GM21381 (cell line): Measurements from ENCODE around the gene CALCOCO1.
A peak's percentile ranks its signal among the peaks of the same experiment; 100 is the strongest.

Experiments
- ATAC-seq: cut with Tn5 transposase; IDR thresholded peaks from one replicate; pipeline ENCODE4 v1.9.1; 2021; ENCODE audit warnings: mild to moderate bottlenecking, moderate library complexity; ENCODE audit not compliant: unreplicated experiment

The CALCOCO1 gene

DNA sequence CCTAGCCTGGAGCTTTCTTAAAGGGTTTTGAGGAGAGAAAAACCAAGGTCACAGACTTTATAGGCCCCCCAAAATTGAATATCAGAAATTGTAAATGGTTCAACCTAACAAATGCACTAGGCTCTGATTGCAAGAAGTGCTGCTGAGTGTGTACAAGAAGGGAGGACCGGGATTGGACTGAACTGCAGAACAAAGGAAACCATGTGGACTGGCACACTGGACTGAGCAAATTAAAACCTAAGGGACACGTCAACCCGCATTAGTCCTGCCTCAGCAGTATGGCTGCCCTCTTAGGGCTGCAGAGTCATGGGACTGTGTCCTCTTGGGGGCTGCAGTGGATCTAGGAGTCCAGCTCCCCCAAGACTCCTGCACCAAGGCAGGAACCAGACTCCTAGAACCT lies 25.4 kb upstream of the CALCOCO1 start:
- ATAC-seq, result no peak

GRCh38 chr12:53752192-53752601 lies 24.9 kb upstream of the CALCOCO1 start:
- ATAC-seq, result no peak

DNA sequence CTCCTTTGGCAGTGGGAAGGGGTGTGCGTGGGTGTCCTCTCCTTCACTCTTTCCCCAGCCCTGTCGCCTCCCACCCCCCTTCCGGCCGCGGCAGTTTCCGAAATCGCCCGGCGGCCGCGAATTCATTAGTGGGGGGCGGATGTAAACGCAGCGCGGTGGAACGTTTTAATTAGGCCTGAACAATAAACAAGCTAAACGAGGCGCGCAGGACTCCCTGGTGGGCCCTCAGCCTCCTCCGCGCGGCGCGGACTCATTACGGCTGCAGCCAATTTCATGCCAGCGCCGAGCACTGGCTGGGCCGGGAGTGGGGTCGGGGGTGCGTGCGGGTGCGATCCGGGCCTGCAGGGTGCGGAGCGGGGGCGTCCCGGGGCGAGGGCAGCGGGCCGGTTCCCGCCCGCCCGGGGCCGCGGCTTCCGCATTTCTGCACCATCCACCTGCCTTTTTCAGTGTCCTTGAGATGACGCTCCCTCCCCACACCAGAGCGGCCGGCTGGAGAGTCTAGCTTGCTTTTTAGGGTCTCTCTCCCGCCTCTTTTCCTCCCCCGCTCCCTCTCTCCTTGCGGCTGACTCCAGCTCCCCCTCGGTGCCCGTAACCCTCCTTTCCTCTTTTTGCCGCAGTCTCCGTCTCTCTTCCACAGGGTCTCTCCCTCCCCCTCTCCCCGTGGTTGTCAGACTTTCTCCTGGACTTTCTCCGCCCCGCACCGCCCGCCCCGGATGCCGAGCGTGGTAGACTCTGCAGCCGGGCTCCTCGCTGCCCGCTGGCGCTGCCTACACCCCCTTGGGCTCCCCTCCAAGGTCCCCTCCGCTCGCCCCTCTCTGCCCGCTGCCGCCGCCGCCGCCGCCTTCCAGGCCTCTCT lies 24.3 kb upstream of the CALCOCO1 start, which contains the start of gene CISTR:
Gene CISTR (minus strand): TSS at position 644 of the 856 bp plus-strand sequence.
- peak; percentile 27 for ATAC-seq

DNA sequence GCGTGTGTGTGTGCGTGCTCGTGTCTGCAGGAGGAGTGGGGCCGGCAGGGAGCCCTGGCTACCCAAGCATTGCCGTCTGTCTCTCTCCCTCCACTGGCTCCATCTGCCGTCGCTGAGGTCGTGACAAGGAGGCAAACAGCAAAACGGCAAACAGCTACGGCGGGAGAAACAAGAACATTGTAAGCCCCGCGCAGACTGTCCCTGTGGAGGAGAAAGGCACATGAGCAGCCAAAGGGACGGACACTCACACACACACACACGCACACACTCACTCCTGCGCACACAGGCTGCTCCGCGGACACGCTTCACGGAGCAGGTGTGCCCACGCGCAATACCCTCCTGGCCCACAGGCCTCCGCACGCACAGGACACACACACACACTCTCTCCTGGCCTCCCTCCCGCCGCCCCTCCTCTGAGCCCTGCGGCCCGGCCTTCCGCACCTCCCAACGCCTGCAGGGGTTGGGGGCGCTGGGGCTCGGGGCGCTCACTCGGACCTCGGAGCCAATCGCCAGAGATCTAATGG lies 23.6 kb upstream of the CALCOCO1 start:
- peak; percentile 27 for ATAC-seq

GRCh38 chr12:53749986-53750811 lies 22.9 kb upstream of the CALCOCO1 start:
- no peak for ATAC-seq

DNA sequence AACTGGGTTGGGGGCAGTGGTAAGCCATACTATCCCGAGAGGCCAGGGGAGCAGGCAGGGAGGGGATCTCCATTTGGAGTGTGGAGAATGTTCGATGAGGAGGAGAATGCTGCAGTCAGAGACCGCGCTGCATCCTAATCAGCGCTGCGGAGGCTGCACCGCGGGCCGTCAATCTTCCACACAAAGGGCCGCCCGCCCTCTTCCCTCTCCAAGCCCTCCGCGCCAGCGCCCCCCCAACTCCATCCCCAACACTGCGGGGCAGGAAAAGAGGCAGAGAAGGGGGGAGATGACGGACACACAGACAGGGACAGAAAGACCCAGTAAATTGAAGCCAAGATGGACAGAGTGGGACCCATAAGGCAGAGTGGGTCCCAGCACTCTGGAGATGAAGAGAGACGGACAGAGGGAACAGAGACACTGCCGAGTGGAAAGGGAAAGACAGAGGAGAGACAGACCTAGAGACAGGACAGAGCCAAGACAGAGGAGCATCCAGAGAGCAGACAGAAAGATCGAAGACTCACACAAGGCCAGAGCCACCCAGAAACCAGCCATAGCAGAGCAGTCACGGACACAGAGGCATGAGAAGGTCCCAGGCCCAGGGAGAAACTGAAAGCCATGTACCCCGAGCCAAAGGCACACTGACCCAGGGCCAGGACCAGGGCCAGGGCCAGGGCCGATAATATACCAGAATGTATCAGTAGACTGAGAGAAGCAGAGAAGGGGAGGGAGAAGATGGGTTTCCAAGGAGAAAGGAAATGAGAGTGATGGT lies 21.0 kb upstream of the CALCOCO1 start:
- no peak for ATAC-seq

DNA sequence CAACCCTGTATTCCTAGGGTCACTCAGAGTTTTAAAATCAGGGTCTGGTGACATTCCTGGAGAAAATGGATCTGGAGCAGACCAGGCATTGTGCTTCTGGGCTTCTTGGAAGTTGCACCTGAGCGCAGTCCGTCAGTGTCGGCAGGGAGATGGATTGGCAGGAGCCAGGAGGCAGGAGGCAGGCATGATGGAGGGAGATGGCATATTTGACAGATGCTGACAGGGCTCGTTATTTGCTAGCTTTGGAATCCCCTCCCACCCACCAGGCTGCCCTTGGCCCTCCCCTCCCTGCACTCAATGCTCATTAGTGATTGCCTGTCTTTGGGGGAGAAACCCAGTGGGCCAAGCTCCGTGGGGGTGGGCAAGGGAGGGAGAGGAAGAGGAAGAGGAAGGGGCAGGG lies 19.8 kb upstream of the CALCOCO1 start:
- ATAC-seq, result no peak

DNA sequence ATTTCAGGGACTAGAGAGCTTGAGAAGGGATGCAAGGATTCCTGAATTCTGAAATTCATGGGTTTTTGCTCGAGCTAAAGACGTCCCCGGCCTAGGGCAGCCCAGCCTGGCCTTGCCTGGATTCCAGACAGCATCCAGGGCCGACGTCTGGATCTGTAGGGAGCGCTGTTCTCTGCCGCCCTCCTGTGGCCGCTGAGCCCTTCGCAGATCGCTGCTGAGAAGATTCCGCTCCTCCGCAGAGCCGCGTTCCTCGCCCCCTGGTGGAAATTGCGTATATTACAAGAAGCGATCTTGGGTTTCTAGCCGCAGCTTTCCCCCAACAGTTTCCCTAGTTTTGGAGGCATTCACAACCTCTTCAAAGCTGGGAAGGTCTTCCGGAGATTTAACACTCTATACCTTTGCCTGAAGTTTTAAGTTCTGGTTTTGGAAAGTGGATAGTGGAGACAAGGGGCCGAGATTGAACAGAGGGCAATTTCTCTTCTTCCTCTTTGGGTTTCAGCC lies 19.4 kb upstream of the CALCOCO1 start:
- no peak for ATAC-seq

DNA sequence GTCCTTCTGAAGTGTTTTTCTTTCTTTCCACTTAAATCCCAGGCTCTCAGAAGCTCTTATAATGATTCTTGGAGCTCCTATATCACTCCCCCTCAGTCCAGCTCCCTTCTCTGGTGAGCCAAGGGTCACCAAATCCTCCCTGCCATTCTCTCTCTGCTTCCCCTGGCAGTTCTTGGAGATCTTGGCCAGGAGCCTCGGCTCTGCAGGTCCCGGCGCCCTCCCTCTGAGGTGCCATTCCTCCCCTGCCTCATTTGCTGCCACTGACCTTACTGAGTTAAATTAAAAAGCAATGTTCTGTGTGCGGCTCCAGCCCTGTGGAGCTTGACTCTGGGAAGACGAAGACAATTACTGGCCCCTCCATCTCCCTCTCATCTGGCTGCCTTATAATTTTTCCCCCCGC lies 17.5 kb upstream of the CALCOCO1 start:
- ATAC-seq, result no peak

GRCh38 chr12:53744130-53744441 lies 16.8 kb upstream of the CALCOCO1 start:
- no peak for ATAC-seq

- ATAC-seq, result no peak
Measured at GRCh38 chr12:53743266-53744129, 16.2 kb upstream of the CALCOCO1 start.

GRCh38 chr12:53740130-53740491 lies 12.9 kb upstream of the CALCOCO1 start:
- ATAC-seq, result no peak

- ATAC-seq, result no peak
Measured at GRCh38 chr12:53739214-53740129, 12.2 kb upstream of the CALCOCO1 start.

DNA sequence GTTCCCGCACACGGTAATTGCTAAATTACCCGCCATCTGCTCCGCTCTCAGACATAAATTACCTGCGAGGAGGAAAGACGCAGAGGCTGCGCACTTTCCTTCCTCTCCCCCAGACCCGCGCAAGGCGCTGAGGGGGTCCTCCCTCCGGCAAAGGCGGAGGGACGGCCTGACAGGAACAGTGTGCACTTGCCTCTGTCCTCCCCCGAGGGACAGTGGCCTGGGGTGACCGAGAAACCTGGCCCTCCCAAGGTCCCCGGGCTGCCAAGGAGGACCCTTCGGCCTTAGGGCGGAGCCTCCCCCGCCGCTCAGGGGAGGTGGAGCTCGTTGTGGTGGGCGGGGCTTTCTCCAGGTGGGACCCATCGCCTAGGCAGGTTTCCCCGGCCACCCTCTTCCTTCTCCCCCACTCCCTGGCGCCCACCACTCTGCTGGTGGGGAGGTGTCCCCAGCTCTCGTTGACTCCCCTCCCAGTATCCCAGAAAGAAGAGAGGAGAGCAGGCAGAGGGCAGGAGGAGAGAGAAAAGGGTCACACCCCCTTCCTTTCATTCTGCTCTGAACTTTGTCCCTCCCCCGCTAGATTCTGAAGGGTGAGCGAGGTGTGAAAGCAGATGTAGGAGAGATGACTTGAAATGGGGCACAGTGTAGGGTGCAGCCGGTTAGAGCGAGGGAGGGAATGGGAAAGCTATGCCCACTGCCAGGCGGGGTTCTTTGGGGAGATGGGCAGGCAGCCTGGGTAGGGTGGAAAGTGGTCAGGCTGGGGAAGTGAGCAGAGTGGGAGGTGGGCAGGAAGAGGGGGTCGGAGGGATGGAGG lies 11.4 kb upstream of the CALCOCO1 start:
- no peak for ATAC-seq

GRCh38 chr12:53737951-53738405 lies 10.7 kb upstream of the CALCOCO1 start:
- no peak for ATAC-seq

DNA sequence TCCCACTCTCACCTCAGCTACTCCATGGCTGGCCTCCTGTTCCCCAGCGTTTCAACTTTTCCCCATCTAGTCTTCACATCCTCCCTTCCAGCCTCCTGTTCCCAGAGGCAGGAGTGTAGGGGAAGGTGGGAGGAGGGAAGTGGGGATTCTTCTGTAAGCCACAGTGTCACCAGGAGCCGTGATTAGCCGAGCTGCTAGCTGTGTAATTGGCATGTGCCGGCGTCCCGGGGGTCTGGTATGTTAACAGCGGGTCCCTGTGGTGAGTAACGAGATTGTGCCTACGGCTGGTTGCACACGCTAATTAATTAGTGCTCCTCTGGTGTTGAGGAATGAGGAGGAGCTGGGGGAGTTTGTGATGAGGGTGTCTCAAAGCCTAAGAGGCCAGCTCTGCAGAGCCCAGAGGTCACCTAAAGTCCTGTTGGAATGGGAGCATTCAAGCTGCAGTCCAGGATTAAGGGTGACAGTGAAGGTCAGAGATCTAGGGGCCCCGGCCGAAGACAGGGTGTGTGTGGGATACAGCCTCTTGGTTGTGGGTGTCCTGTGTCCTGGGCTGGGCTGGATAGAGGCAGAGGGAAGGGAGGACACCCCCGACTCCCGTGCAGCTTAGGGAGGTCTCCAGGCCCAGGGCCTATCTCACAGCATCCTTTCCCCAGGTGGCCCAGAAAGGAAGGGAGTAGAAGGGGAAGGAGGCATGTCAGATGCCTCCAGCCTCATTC lies 10.0 kb upstream of the CALCOCO1 start:
- no peak for ATAC-seq

- ATAC-seq, result no peak
Measured at GRCh38 chr12:53736592-53736991, 9.3 kb upstream of the CALCOCO1 start.
